Suprapubic skin (tissue), 4 donors: ENCODE results near the gene COG7.
A peak's percentile ranks its signal among the peaks of the same experiment; 100 is the strongest.

Source experiments
- CTCF ChIP-seq, 2 donors: fragments of 200-600 bp in 1 of 2; fragments of 450-650 bp in 1 of 2; sonication (generic) in 1 of 2; IDR thresholded peaks; one replicate each; pipeline ENCODE4 v1.5.1; 2016 to 2019; ENCODE audit warnings: antibody characterized with exemption in 2 of 2, mild to moderate bottlenecking in 1 of 2, moderate library complexity in 1 of 2
- EP300 ChIP-seq: sonication (generic); formaldehyde crosslinking; IDR thresholded peaks from one replicate; pipeline ENCODE4 v1.6.1; 2017; ENCODE audit warnings: antibody characterized with exemption
- POLR2A ChIP-seq, 2 donors: fragments of 450-650 bp; IDR thresholded peaks; one replicate each; pipeline ENCODE4 v1.6.1; 2017; ENCODE audit warnings: antibody characterized with exemption in 2 of 2, mild to moderate bottlenecking in 2 of 2, moderate library complexity in 2 of 2
- POLR2AphosphoS5 ChIP-seq, 3 donors: sonication (generic); formaldehyde crosslinking; IDR thresholded peaks; one replicate each; pipeline ENCODE4 v1.6.1; 2017; ENCODE audit warnings: antibody characterized with exemption in 3 of 3

- TF ChIP-seq EP300, result no peak
- TF ChIP-seq CTCF (IDR thresholded peaks at IDR 0.05), result no peak
- TF ChIP-seq POLR2AphosphoS5 (IDR thresholded peaks at IDR 0.05), result peak in 2 of 3 donors; percentile 75 to 96
- no peak for TF ChIP-seq POLR2A (IDR thresholded peaks at IDR 0.05)
Measured at GRCh38 chr16:23452572-23453337, at the start of gene COG7.
